ENCODE measurements around the gene UBC.

The UBC gene

DNA sequence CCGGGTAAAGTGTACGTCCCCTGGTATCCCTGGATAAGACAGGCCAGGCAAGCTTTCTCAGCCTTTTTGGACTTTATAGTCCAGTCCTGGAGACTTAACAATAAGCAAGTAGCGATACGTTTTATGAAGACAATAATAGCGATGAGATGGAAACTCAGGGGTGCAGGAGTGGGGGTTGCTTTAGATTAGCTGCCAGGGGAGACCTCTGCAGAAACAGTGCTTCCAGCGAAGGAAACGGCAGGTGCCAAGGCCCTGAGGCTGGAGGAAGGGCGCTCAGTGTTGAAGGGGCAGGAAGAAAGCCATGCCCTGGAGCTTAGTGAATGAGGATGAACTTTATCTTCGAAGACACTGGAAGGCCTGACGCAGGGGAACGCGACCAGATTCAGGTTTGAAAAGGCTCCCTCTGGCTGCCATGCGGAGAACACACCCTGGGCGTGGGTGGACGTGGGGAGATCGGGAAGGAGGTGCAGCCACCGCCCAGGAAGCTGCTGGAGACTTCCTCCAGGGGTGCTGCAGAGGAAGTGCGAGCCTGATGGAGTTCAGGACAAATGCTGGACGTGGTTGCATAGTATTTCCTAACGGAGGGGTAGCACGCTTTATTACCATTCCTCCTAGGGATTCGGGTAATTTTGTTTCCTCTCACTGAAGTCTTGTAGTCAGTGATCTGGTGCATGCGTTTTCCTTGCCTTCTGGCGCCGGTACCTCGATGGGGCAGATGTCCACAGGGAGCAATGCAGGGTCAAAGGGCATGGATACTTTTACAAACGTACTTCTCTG, 26.1 kb upstream of the UBC start (continued):
- TF ChIP-seq, protein P1, sequence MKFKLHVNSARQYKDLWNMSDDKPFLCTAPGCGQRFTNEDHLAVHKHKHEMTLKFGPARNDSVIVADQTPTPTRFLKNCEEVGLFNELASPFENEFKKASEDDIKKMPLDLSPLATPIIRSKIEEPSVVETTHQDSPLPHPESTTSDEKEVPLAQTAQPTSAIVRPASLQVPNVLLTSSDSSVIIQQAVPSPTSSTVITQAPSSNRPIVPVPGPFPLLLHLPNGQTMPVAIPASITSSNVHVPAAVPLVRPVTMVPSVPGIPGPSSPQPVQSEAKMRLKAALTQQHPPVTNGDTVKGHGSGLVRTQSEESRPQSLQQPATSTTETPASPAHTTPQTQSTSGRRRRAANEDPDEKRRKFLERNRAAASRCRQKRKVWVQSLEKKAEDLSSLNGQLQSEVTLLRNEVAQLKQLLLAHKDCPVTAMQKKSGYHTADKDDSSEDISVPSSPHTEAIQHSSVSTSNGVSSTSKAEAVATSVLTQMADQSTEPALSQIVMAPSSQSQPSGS (tag by site-specific recombination; IDR thresholded peaks at IDR 0.05; ENCODE audit: low read depth), result no peak
- TF ChIP-seq, protein P2, sequence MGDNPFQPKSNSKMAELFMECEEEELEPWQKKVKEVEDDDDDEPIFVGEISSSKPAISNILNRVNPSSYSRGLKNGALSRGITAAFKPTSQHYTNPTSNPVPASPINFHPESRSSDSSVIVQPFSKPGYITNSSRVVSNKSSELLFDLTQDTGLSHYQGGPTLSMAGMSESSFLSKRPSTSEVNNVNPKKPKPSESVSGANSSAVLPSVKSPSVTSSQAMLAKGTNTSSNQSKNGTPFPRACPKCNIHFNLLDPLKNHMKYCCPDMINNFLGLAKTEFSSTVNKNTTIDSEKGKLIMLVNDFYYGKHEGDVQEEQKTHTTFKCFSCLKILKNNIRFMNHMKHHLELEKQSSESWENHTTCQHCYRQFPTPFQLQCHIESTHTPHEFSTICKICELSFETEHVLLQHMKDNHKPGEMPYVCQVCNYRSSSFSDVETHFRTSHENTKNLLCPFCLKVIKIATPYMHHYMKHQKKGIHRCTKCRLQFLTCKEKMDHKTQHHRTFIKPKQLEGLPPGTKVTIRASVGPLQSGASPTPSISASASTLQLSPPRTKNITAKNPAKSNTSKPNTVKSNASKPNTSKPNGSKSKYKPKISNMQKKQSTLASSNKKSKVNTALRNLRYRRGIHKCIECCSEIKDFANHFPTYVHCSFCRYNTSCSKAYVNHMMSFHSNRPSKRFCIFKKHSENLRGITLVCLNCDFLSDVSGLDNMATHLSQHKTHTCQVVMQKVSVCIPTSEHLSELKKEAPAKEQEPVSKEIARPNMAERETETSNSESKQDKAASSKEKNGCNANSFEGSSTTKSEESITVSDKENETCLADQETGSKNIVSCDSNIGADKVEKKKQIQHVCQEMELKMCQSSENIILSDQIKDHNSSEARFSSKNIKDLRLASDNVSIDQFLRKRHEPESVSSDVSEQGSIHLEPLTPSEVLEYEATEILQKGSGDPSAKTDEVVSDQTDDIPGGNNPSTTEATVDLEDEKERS (tag by site-specific recombination; IDR thresholded peaks at IDR 0.05), result no peak
- no peak for TF ChIP-seq ZNF677 (tag by site-specific recombination; IDR thresholded peaks at IDR 0.05)
- peak; percentile 42; the same call in 1 of the 2 replicates for TF ChIP-seq ZFP69B (tag by site-specific recombination; IDR thresholded peaks at IDR 0.05)
- TF ChIP-seq ZFP37 (tag by site-specific recombination; IDR thresholded peaks at IDR 0.05), result no peak
- TF ChIP-seq ZNF548 (tag by site-specific recombination; IDR thresholded peaks at IDR 0.05), result no peak
- peak; percentile 65; the same call in 1 of the 2 replicates for TF ChIP-seq ZNF2 (tag by site-specific recombination; IDR thresholded peaks at IDR 0.05)
- no peak for TF ChIP-seq ZBTB26 (tag by site-specific recombination; optimal IDR thresholded peaks at IDR 0.05)
- TF ChIP-seq ZBTB8A (tag by site-specific recombination; IDR thresholded peaks at IDR 0.05), result peak; percentile 23
- no peak for TF ChIP-seq ZNF248 (tag by site-specific recombination; IDR thresholded peaks at IDR 0.05)
- TF ChIP-seq ZNF391 (tag by site-specific recombination; IDR thresholded peaks at IDR 0.05; ENCODE audit: borderline replicate concordance, low read depth), result no peak
- no peak for TF ChIP-seq ZNF830 (tag by site-specific recombination; IDR thresholded peaks at IDR 0.05; ENCODE audit: low read depth)
- no peak for TF ChIP-seq RBAK (tag by site-specific recombination; IDR thresholded peaks at IDR 0.05)
- TF ChIP-seq ZNF37A (tag by site-specific recombination; IDR thresholded peaks at IDR 0.05), result no peak
- TF ChIP-seq KLF7 (tag by site-specific recombination; IDR thresholded peaks at IDR 0.05; ENCODE audit: borderline replicate concordance), result peak; percentile 80; the same call in 1 of the 2 replicates
- TF ChIP-seq SP2 (tag by site-specific recombination; IDR thresholded peaks at IDR 0.05), result peak; percentile 89
- no peak for TF ChIP-seq TSHZ1 (tag by site-specific recombination; IDR thresholded peaks at IDR 0.05; ENCODE audit: borderline replicate concordance)
- no peak for TF ChIP-seq ZNF23 (tag by site-specific recombination; IDR thresholded peaks at IDR 0.05; ENCODE audit: borderline replicate concordance)
- 0 out of 2 replicates have a peak, but pooled peaks have one; percentile 68 for TF ChIP-seq ZNF501 (tag by site-specific recombination; IDR thresholded peaks at IDR 0.05)
- TF ChIP-seq, protein P3, sequence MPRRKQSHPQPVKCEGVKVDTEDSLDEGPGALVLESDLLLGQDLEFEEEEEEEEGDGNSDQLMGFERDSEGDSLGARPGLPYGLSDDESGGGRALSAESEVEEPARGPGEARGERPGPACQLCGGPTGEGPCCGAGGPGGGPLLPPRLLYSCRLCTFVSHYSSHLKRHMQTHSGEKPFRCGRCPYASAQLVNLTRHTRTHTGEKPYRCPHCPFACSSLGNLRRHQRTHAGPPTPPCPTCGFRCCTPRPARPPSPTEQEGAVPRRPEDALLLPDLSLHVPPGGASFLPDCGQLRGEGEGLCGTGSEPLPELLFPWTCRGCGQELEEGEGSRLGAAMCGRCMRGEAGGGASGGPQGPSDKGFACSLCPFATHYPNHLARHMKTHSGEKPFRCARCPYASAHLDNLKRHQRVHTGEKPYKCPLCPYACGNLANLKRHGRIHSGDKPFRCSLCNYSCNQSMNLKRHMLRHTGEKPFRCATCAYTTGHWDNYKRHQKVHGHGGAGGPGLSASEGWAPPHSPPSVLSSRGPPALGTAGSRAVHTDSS (tag by site-specific recombination; IDR thresholded peaks at IDR 0.05), result no peak
- TF ChIP-seq ZNF148 (tag by site-specific recombination; IDR thresholded peaks at IDR 0.05; ENCODE audit: borderline replicate concordance), result no peak
- TF ChIP-seq ZNF624 (tag by site-specific recombination; IDR thresholded peaks at IDR 0.05), result no peak
- TF ChIP-seq SETDB1 (IDR thresholded peaks at IDR 0.05; ENCODE audit: insufficient read length, low read length), result no peak
- TF ChIP-seq MZF1 (tag by site-specific recombination; IDR thresholded peaks at IDR 0.05; ENCODE audit: borderline replicate concordance), result no peak; the same call in 1 of the 2 replicates

Measured in HEK293 (cell line).